ENCODE results near the gene HES1.

HES1 gene

DNA sequence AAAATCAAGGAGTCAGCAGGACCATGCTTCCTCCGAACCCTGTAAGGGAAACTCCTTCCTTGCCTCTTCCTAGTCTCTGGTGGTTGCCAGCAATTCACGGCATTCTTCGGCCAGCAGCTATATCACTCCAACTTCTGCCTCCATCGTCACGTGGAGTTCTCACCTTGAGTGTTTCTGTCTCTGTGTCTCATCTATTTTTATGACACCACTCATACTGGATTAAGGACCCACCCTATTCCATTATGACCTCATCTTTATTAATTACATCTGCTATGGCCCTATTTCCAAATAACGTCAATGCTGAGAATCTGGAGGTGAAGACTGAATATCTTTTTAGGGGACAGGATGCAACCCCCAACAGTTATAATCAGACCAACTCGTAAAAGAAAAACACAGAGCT lies 21.8 kb upstream of the HES1 start:
- no peak overlapping the region for H3K4me2 ChIP-seq (ENCODE audit: low read length)
- H3K79me2 ChIP-seq (ENCODE audit: low read length): no peaks in the 10 kb centered on the region
- peaks cover 16% of the 10 kb centered on the region for H3K27me3 ChIP-seq (ENCODE audit: low read depth, low read length)
- H3K9me3 ChIP-seq (ENCODE audit: insufficient read depth, low read length): no peaks in the 10 kb centered on the region
- H4K20me1 ChIP-seq (ENCODE audit: insufficient read depth, low read length): no peaks in the 10 kb centered on the region
- no peak overlapping the region for H2AFZ ChIP-seq (ENCODE audit: low read depth, low read length)
- TF ChIP-seq EZH2phosphoT487 (IDR thresholded peaks at IDR 0.05; ENCODE audit: low read depth) (no peak), CTCF (IDR thresholded peaks at IDR 0.05; ENCODE audit: low read depth, low read length) (no peak)
- H3K4me1 ChIP-seq (ENCODE audit: low read length): peaks cover 5% of the 10 kb centered on the region; the same call in 1 of the 2 replicates
- no peak overlapping the region for H3K27ac ChIP-seq (ENCODE audit: low read length)
- H3K36me3 ChIP-seq (replicated peaks; ENCODE audit: low read depth, low read length): no peaks in the 10 kb centered on the region
- no peak overlapping the region for H3K4me3 ChIP-seq (ENCODE audit: low read length)
- no peak overlapping the region for H3K9ac ChIP-seq (ENCODE audit: low read length)

- H4K20me1 ChIP-seq (ENCODE audit: insufficient read depth, low read length): no peaks in the 10 kb centered on the region
- H3K27ac ChIP-seq (ENCODE audit: low read length): no peak overlapping the region
- no peaks in the 10 kb centered on the region for H3K79me2 ChIP-seq (ENCODE audit: low read length)
- no peaks in the 10 kb centered on the region for H3K4me1 ChIP-seq (ENCODE audit: low read length)
- H3K27me3 ChIP-seq (ENCODE audit: low read depth, low read length): peaks cover 35% of the 10 kb centered on the region
- H3K4me2 ChIP-seq (ENCODE audit: low read length): no peak overlapping the region
- H3K9ac ChIP-seq (ENCODE audit: low read length): no peak overlapping the region
- H3K4me3 ChIP-seq (ENCODE audit: low read length): no peak overlapping the region
- no peaks in the 10 kb centered on the region for H3K9me3 ChIP-seq (ENCODE audit: insufficient read depth, low read length)
- H2AFZ ChIP-seq (ENCODE audit: low read depth, low read length): no peak overlapping the region
- H3K36me3 ChIP-seq (replicated peaks; ENCODE audit: low read depth, low read length): no peaks in the 10 kb centered on the region
- TF ChIP-seq CTCF (IDR thresholded peaks at IDR 0.05; ENCODE audit: low read depth, low read length) (no peak), EZH2phosphoT487 (IDR thresholded peaks at IDR 0.05; ENCODE audit: low read depth) (no peak)
Measured at GRCh38 chr3:194117104-194117845, 18.7 kb upstream of the HES1 start.

GRCh38 chr3:194118920-194119319 lies 17.0 kb upstream of the HES1 start:
- Histone ChIP-seq H3K79me2 (ENCODE audit: low read length) (no peaks in the 10 kb centered on the region), H3K9ac (ENCODE audit: low read length) (no peak overlapping the region), H3K4me2 (ENCODE audit: low read length) (no peak overlapping the region), H3K4me3 (ENCODE audit: low read length) (no peak overlapping the region), H4K20me1 (ENCODE audit: insufficient read depth, low read length) (no peaks in the 10 kb centered on the region), H3K27me3 (ENCODE audit: low read depth, low read length) (peaks cover 50% of the 10 kb centered on the region), H2AFZ (ENCODE audit: low read depth, low read length) (no peak overlapping the region), H3K36me3 (replicated peaks; ENCODE audit: low read depth, low read length) (no peaks in the 10 kb centered on the region), H3K27ac (ENCODE audit: low read length) (no peak overlapping the region), H3K9me3 (ENCODE audit: insufficient read depth, low read length) (no peaks in the 10 kb centered on the region), H3K4me1 (ENCODE audit: low read length) (no peaks in the 10 kb centered on the region)
- TF ChIP-seq CTCF (IDR thresholded peaks at IDR 0.05; ENCODE audit: low read depth, low read length) (no peak), EZH2phosphoT487 (IDR thresholded peaks at IDR 0.05; ENCODE audit: low read depth) (no peak)

DNA sequence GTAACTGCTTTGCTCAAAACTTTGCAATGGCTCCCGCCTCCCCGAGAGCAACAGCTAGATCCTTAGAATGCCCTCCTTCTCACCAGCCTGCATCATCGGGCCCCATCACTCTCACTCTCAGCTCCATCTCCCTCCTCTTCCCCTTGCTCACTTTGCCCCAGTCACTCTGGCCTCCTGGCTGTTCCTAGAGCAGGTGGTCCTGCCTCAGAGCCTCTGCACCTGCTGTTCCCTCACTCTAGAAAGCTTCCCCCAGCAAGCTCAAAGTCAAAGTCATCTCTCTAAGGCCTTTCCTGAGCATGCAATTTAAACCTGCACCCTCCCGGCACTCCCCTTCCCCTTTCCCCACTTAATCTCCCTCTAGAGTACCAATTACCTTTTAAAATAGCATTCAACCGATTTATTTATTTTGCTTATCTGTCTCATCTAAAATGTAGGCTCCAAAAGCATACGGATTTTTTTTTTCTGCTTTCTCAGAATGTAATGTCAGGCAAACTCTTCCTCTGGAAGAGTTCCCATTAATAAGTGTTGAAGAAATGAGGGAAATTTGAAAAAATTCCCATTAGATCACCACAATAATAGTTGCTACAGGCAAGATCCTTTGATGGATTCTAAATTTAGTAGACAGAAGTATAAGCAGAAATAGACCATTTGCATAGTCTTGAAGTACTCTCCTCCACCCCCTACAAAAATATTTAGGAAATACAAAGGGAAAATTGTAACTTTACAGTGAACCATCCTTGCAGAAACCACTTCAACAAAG lies 15.9 kb upstream of the HES1 start:
- Histone ChIP-seq H3K4me1 (ENCODE audit: low read length) (no peaks in the 10 kb centered on the region), H3K79me2 (ENCODE audit: low read length) (no peaks in the 10 kb centered on the region), H3K4me3 (ENCODE audit: low read length) (no peak overlapping the region), H3K36me3 (replicated peaks; ENCODE audit: low read depth, low read length) (no peaks in the 10 kb centered on the region), H2AFZ (ENCODE audit: low read depth, low read length) (no peak overlapping the region), H3K4me2 (ENCODE audit: low read length) (no peak overlapping the region), H3K9me3 (ENCODE audit: insufficient read depth, low read length) (no peaks in the 10 kb centered on the region), H3K27me3 (ENCODE audit: low read depth, low read length) (peaks cover 55% of the 10 kb centered on the region), H4K20me1 (ENCODE audit: insufficient read depth, low read length) (no peaks in the 10 kb centered on the region), H3K27ac (ENCODE audit: low read length) (no peak overlapping the region), H3K9ac (ENCODE audit: low read length) (no peak overlapping the region)
- no peak for TF ChIP-seq CTCF (IDR thresholded peaks at IDR 0.05; ENCODE audit: low read depth, low read length)
- TF ChIP-seq EZH2phosphoT487 (IDR thresholded peaks at IDR 0.05; ENCODE audit: low read depth): no peak

Data from OCI-LY3 (cell line).